A673 (cell line): ENCODE measurements around the gene MBOAT7. TPM values are rescaled to one million over a fixed set of nuclear protein-coding genes. Genes with fewer than 3 reads are reported as not detected.

Experiments used
- BruUV-seq: library from RNA; stranded (reverse); fragments of 400-500 nt; replicated peaks from 2 replicates; lab custom pipeline; 2021; lab: Mats Ljungman, UMichigan
- CTCF ChIA-PET: fragments of 300-600 bp; sonication (Branson Sonifier 250); formaldehyde crosslinking; loops from one replicate; lab custom pipeline; 2022; ENCODE audit warnings: antibody characterized with exemption; lab: Charles Lee
- POLR2A ChIA-PET: fragments of 300-600 bp; sonication (Branson Sonifier 250); formaldehyde crosslinking; loops from one replicate; lab custom pipeline; 2022; ENCODE audit warnings: antibody characterized with exemption; ENCODE audit not compliant: low non-redundant PET; lab: Charles Lee
- DNase-seq: peaks from one replicate; pipeline ENCODE4 v3.0.0-alpha.2; 2015; ENCODE audit warnings: low spot score
- H3K27ac ChIP-seq: fragments of 200-600 bp; sonication (generic); 2 replicates; pipeline ENCODE4 v1.5.1; 2016; ENCODE audit warnings: mixed run types, low read depth, mild to moderate bottlenecking, mixed read lengths, antibody characterized with exemption, low read length; ENCODE audit not compliant: poor library complexity, severe bottlenecking
- H3K27me3 ChIP-seq: fragments of 200-600 bp; sonication (generic); replicated peaks from 2 replicates; pipeline ENCODE4 v1.6.1; 2017; ENCODE audit warnings: mixed run types, low read depth, mild to moderate bottlenecking, mixed read lengths, antibody characterized with exemption, low read length; ENCODE audit not compliant: insufficient read depth, poor library complexity
- H3K36me3 ChIP-seq: fragments of 200-600 bp; sonication (generic); 2 replicates; pipeline ENCODE4 v1.6.1; 2016; ENCODE audit warnings: mixed run types, mild to moderate bottlenecking, mixed read lengths, antibody characterized with exemption, low read length; ENCODE audit not compliant: insufficient read depth, poor library complexity, severe bottlenecking
- H3K4me1 ChIP-seq: fragments of 200-600 bp; sonication (generic); 2 replicates; pipeline ENCODE4 v1.6.1; 2017; ENCODE audit warnings: mixed run types, mild to moderate bottlenecking, mixed read lengths, antibody characterized with exemption, low read length; ENCODE audit not compliant: insufficient read depth, poor library complexity, severe bottlenecking
- H3K4me3 ChIP-seq: fragments of 200-600 bp; sonication (generic); 2 replicates; pipeline ENCODE4 v1.5.1; 2016; ENCODE audit warnings: low read depth, mixed run types, mild to moderate bottlenecking, mixed read lengths, low read length; ENCODE audit not compliant: poor library complexity, severe bottlenecking
- H3K9me3 ChIP-seq: fragments of 200-600 bp; sonication (generic); 2 replicates; pipeline ENCODE4 v1.6.1; 2016; ENCODE audit warnings: mixed run types, low read depth, mild to moderate bottlenecking, mixed read lengths, antibody characterized with exemption, low read length; ENCODE audit not compliant: poor library complexity, severe bottlenecking
- CTCF ChIP-seq: fragments of 300-800, 200-600 bp; sonication (generic); conservative IDR thresholded peaks from 2 replicates; pipeline ENCODE4 v1.5.1; 2017; ENCODE audit warnings: low read depth, mild to moderate bottlenecking, antibody characterized with exemption, low read length, moderate library complexity, mixed read lengths
- EZH2 ChIP-seq: fragments of 200-600 bp; sonication (generic); IDR thresholded peaks from 2 replicates; pipeline ENCODE4 v1.6.1; 2017; ENCODE audit warnings: borderline replicate concordance, low read depth, mild to moderate bottlenecking, mixed read lengths, antibody characterized with exemption, low read length; ENCODE audit not compliant: poor library complexity, severe bottlenecking
- intact Hi-C: fragments of 100-400 bp; cut with micrococcal nuclease; formaldehyde crosslinking; loops from one replicate; pipeline ENCODE4 v1.10.0; 2022; ENCODE audit not compliant: unreplicated experiment
- total RNA-seq: library from RNA; stranded (reverse); gene quantifications from 2 replicates; pipeline ENCODE4 v1.2.3, GENCODE V29; 2021

MBOAT7 gene
- total RNA-seq, 1 experiment from 2014 or later = 107 TPM

- no peaks in the 10 kb centered on the region for H3K27me3 ChIP-seq
- TF ChIP-seq EZH2 (no peak), CTCF (no peak)
- peaks cover 6% of the 10 kb centered on the region for H3K4me1 ChIP-seq
- ChIA-PET CTCF (interaction anchor here (1.0 kb wide), 1 partner anchor 12 kb away, joined by 3 read pairs; no protein-coding TSS in a partner anchor), POLR2A (interaction anchor here (1.0 kb wide), 1 partner anchor 43 kb away, joined by 3 read pairs; the partner anchor contains the start of genes PRPF31 and TFPT)
- H3K36me3 ChIP-seq = peaks cover 41% of the 10 kb centered on the region
- TSS peak; percentile 89 for BruUV-seq
- intact Hi-C loops = no loop called here
- peak; percentile 36 for DNase-seq
- peak overlapping the region; percentile 63 for H3K4me3 ChIP-seq
- H3K9me3 ChIP-seq = no peaks in the 10 kb centered on the region
- peak overlapping the region; percentile 93 for H3K27ac ChIP-seq
These were observed 30.5 kb downstream of the MBOAT7 start for GRCh38 chr19:54158812-54159351.

GRCh38 chr19:54156953-54157352 lies 32.4 kb downstream of the MBOAT7 start:
- CTCF ChIA-PET = no interaction called here
- TF ChIP-seq EZH2 = no peak
- no peak for TF ChIP-seq CTCF
- Histone ChIP-seq H3K9me3 (no peaks in the 10 kb centered on the region), H3K36me3 (peaks cover 60% of the 10 kb centered on the region), H3K27me3 (no peaks in the 10 kb centered on the region), H3K27ac (no peak overlapping the region), H3K4me3 (no peak overlapping the region), H3K4me1 (peaks cover 6% of the 10 kb centered on the region)
- no peak for DNase-seq
- intact Hi-C loops = no loop called here
- POLR2A ChIA-PET = no interaction called here
- BruUV-seq = no TSS peak

- no peak overlapping the region for H3K27ac ChIP-seq
- ChIA-PET POLR2A (no interaction called here), CTCF (no interaction called here)
- no peaks in the 10 kb centered on the region for H3K27me3 ChIP-seq
- no peak for DNase-seq
- TF ChIP-seq EZH2 (no peak), CTCF (no peak)
- H3K4me1 ChIP-seq = peaks cover 6% of the 10 kb centered on the region
- BruUV-seq = no TSS peak
- peaks cover 65% of the 10 kb centered on the region for H3K36me3 ChIP-seq
- H3K4me3 ChIP-seq = no peak overlapping the region
- intact Hi-C loops = no loop called here
- H3K9me3 ChIP-seq = no peaks in the 10 kb centered on the region
These were observed 32.9 kb downstream of the MBOAT7 start for GRCh38 chr19:54156490-54156889.
